K562 (cell line): ENCODE data around the gene ADM5. TPM values are rescaled to one million over a fixed set of nuclear protein-coding genes. Genes with fewer than 3 reads are reported as not detected.
A peak's percentile ranks its signal among the peaks of the same experiment; 100 is the strongest.

Source experiments
- CBFA2T2 ChIP-seq: fragments of 450-650 bp; conservative IDR thresholded peaks from 2 replicates; pipeline ENCODE4 v1.6.1; 2017; ENCODE audit warnings: mild to moderate bottlenecking
- CTBP1 ChIP-seq: fragments of 450-650 bp; IDR thresholded peaks from 2 replicates; pipeline ENCODE4 v1.6.1; 2016; ENCODE audit warnings: borderline replicate concordance
- E2F3 ChIP-seq: fragments of 250-450 bp; sonication (Bioruptor Pico); IDR thresholded peaks from 2 replicates; pipeline ENCODE4 v1.4.0; 2020; ENCODE audit warnings: mild to moderate bottlenecking
- GABPB1 ChIP-seq: sonication (generic); formaldehyde crosslinking; IDR thresholded peaks from 2 replicates; pipeline ENCODE4 v1.8.0; 2022; ENCODE audit warnings: mild to moderate bottlenecking, missing genetic modification reagents
- HEY1 ChIP-seq: fragments of 250-450 bp; sonication (Bioruptor Pico); IDR thresholded peaks from 2 replicates; pipeline ENCODE4 v1.5.0; 2020; ENCODE audit warnings: mild to moderate bottlenecking, moderate library complexity, borderline replicate concordance
- KLF6 ChIP-seq: fragments of 250-450 bp; sonication (Bioruptor Pico); IDR thresholded peaks from 2 replicates; pipeline ENCODE4 v1.4.0; 2020; ENCODE audit warnings: mild to moderate bottlenecking, moderate library complexity, borderline replicate concordance
- ZNF232 ChIP-seq: sonication (generic); formaldehyde crosslinking; IDR thresholded peaks from 2 replicates; pipeline ENCODE4 v1.8.0; 2022; ENCODE audit warnings: mild to moderate bottlenecking, missing genetic modification reagents
- ZNF830 ChIP-seq: fragments of 250-450 bp; sonication (Bioruptor Pico); IDR thresholded peaks from 2 replicates; pipeline ENCODE4 v1.5.0; 2021; ENCODE audit warnings: mild to moderate bottlenecking
- polyA plus RNA-seq, 8 experiments: library from polyadenylated mRNA; depleted of rRNA in 4 of 8; stranded (reverse) in 5 of 8; unstranded in 3 of 8; fragments of >200 nt; fragmentation: Nextera tagmentation in 2 of 8; fragmentation: Illumina TruSeq in 1 of 8; extraction: Ambion mirVana in 2 of 8; extraction: Trizol in 1 of 8; gene quantifications; 2 replicates each; pipeline versions ENCODE4 v1.2.1 to v1.2.3, GENCODE V29; 2011 to 2014; ENCODE audit warnings: inconsistent platforms in 1 of 8, missing spikeins in 1 of 8
- total RNA-seq, 7 experiments: library from RNA; depleted of rRNA in 6 of 7; stranded (reverse); fragments of >200 nt in 6 of 7; fragmentation: Illumina TruSeq in 2 of 7; extraction: Trizol in 2 of 7; gene quantifications; 2 replicates each; pipeline versions ENCODE4 v1.2.1 to v1.2.3, GENCODE V29; 2011 to 2021; ENCODE audit warnings: low replicate concordance in 1 of 7
- TF ChIP-seq, protein P1 (sequence below): conservative IDR thresholded peaks from 2 replicates; pipeline ENCODE4 v1.6.1; 2011; ENCODE audit warnings: low read depth, mild to moderate bottlenecking, low read length; ENCODE audit not compliant: control insufficient read depth
- TF ChIP-seq, protein P2 (sequence below): fragments of 250-450 bp; sonication (Bioruptor Pico); IDR thresholded peaks from 2 replicates; pipeline ENCODE4 v1.4.0; 2020
- TF ChIP-seq, protein P3 (sequence below), 2 experiments: fragments of 150-350 bp in 1 of 2; IDR thresholded peaks; 2 replicates each; pipeline ENCODE4 v1.6.1; 2012 to 2016; ENCODE audit warnings: low read depth in 2 of 2, low read length in 2 of 2, mild to moderate bottlenecking in 1 of 2, moderate library complexity in 1 of 2
- TF ChIP-seq, protein P4 (sequence below): sonication (generic); formaldehyde crosslinking; IDR thresholded peaks from 2 replicates; pipeline ENCODE4 v1.8.0; 2023; ENCODE audit warnings: missing genetic modification reagents, mild to moderate bottlenecking, borderline replicate concordance

ADM5 gene
- total and polyA plus RNA-seq, 9 of the 15 experiments (the other 6 are each of a cell fraction or from before 2014, with no cell fraction given), result 0.13 to 8.4 (median 2.0) TPM; not detected in 1

DNA sequence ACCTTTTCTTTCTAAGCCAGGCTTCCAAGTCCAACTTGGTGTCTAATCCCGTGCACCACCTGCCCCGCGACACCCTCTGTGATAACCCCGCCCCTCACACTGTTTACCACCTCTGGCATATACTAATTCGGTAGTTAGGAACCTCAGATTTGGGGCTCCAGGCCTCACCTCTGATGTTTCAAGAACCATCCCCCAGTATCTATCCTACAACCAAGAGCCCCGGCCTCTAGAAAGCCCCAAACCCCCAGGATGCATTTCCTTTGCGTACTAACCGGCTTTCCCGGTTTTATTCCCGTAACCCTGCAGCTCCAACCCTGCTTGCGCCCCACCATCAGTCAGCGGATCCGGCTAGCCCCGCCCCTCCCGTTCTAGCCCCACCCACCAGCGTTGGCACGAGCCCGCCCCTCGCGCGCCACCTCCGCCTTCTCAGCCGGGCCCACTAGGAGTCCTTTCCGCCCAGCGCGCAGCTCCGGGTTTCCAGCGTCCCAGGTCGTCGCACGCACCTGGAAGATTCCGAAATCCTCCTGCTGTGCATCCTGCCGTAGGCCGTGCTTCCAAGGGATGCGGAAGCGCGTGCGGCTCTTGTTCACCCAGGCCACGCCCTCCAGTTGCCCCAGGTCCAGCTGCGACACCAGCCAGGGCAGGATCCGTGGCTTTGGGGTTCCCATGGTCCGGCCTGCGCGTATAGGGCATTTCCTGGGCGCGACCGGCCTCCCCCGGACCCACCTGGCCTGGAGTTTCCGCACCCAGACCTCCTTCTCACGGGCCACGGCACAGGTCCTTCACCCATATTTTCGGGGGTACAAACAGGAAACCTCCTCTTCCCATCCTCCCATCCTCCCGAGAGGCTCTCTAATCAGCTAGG is 25.0 kb upstream of the ADM5 start (continued):
- TF ChIP-seq, protein P1, sequence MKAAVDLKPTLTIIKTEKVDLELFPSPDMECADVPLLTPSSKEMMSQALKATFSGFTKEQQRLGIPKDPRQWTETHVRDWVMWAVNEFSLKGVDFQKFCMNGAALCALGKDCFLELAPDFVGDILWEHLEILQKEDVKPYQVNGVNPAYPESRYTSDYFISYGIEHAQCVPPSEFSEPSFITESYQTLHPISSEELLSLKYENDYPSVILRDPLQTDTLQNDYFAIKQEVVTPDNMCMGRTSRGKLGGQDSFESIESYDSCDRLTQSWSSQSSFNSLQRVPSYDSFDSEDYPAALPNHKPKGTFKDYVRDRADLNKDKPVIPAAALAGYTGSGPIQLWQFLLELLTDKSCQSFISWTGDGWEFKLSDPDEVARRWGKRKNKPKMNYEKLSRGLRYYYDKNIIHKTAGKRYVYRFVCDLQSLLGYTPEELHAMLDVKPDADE, result peak; percentile 36; the same call in 1 of the 2 replicates
- TF ChIP-seq HEY1 (CRISPR knock-in tag) (no peak), ZNF232 (CRISPR knock-in tag) (peak; percentile 63; the same call in 1 of the 2 replicates), CTBP1 (peak; percentile 73; the same call in 1 of the 2 replicates), ZNF830 (CRISPR knock-in tag) (no peak), GABPB1 (CRISPR knock-in tag) (no peak), KLF6 (CRISPR knock-in tag) (no peak), CBFA2T2 (no peak), E2F3 (CRISPR knock-in tag) (no peak)
- TF ChIP-seq, protein P2, sequence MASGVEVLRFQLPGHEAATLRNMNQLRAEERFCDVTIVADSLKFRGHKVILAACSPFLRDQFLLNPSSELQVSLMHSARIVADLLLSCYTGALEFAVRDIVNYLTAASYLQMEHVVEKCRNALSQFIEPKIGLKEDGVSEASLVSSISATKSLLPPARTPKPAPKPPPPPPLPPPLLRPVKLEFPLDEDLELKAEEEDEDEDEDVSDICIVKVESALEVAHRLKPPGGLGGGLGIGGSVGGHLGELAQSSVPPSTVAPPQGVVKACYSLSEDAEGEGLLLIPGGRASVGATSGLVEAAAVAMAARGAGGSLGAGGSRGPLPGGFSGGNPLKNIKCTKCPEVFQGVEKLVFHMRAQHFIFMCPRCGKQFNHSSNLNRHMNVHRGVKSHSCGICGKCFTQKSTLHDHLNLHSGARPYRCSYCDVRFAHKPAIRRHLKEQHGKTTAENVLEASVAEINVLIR (CRISPR knock-in tag), result no peak
- TF ChIP-seq, protein P3, sequence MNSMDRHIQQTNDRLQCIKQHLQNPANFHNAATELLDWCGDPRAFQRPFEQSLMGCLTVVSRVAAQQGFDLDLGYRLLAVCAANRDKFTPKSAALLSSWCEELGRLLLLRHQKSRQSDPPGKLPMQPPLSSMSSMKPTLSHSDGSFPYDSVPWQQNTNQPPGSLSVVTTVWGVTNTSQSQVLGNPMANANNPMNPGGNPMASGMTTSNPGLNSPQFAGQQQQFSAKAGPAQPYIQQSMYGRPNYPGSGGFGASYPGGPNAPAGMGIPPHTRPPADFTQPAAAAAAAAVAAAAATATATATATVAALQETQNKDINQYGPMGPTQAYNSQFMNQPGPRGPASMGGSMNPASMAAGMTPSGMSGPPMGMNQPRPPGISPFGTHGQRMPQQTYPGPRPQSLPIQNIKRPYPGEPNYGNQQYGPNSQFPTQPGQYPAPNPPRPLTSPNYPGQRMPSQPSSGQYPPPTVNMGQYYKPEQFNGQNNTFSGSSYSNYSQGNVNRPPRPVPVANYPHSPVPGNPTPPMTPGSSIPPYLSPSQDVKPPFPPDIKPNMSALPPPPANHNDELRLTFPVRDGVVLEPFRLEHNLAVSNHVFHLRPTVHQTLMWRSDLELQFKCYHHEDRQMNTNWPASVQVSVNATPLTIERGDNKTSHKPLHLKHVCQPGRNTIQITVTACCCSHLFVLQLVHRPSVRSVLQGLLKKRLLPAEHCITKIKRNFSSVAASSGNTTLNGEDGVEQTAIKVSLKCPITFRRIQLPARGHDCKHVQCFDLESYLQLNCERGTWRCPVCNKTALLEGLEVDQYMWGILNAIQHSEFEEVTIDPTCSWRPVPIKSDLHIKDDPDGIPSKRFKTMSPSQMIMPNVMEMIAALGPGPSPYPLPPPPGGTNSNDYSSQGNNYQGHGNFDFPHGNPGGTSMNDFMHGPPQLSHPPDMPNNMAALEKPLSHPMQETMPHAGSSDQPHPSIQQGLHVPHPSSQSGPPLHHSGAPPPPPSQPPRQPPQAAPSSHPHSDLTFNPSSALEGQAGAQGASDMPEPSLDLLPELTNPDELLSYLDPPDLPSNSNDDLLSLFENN (IDR thresholded peaks at IDR 0.05; ENCODE audit: low read depth in 2 of 2, low read length in 2 of 2), result no peak
- TF ChIP-seq, protein P4, sequence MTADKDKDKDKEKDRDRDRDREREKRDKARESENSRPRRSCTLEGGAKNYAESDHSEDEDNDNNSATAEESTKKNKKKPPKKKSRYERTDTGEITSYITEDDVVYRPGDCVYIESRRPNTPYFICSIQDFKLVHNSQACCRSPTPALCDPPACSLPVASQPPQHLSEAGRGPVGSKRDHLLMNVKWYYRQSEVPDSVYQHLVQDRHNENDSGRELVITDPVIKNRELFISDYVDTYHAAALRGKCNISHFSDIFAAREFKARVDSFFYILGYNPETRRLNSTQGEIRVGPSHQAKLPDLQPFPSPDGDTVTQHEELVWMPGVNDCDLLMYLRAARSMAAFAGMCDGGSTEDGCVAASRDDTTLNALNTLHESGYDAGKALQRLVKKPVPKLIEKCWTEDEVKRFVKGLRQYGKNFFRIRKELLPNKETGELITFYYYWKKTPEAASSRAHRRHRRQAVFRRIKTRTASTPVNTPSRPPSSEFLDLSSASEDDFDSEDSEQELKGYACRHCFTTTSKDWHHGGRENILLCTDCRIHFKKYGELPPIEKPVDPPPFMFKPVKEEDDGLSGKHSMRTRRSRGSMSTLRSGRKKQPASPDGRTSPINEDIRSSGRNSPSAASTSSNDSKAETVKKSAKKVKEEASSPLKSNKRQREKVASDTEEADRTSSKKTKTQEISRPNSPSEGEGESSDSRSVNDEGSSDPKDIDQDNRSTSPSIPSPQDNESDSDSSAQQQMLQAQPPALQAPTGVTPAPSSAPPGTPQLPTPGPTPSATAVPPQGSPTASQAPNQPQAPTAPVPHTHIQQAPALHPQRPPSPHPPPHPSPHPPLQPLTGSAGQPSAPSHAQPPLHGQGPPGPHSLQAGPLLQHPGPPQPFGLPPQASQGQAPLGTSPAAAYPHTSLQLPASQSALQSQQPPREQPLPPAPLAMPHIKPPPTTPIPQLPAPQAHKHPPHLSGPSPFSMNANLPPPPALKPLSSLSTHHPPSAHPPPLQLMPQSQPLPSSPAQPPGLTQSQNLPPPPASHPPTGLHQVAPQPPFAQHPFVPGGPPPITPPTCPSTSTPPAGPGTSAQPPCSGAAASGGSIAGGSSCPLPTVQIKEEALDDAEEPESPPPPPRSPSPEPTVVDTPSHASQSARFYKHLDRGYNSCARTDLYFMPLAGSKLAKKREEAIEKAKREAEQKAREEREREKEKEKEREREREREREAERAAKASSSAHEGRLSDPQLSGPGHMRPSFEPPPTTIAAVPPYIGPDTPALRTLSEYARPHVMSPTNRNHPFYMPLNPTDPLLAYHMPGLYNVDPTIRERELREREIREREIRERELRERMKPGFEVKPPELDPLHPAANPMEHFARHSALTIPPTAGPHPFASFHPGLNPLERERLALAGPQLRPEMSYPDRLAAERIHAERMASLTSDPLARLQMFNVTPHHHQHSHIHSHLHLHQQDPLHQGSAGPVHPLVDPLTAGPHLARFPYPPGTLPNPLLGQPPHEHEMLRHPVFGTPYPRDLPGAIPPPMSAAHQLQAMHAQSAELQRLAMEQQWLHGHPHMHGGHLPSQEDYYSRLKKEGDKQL (CRISPR knock-in tag), result no peak
